ENCODE results near the gene PARD3. TPM values are rescaled to one million over a fixed set of nuclear protein-coding genes. Genes with fewer than 3 reads are reported as not detected.

PARD3 gene
- total and polyA plus RNA-seq, 2 experiments from 2014 or later: 47.2 to 59.7 TPM

- Histone ChIP-seq H3K36me3 (replicated peaks; ENCODE audit: insufficient read depth, low read depth) (no peaks in the 10 kb centered on the region), H3K27me3 (no peaks in the 10 kb centered on the region), H3K79me2 (no peaks in the 10 kb centered on the region), H2AFZ (no peak overlapping the region), H3K9me3 (ENCODE audit: low read depth) (no peaks in the 10 kb centered on the region), H3K4me1 (ENCODE audit: insufficient read depth) (no peaks in the 10 kb centered on the region), H3K27ac (no peak overlapping the region), H4K20me1 (ENCODE audit: insufficient read depth, poor library complexity, severe bottlenecking) (no peaks in the 10 kb centered on the region), H3K9me2 (replicated peaks; ENCODE audit: insufficient read depth) (no peaks in the 10 kb centered on the region), H3K4me3 (no peak overlapping the region), H3K4me2 (no peak overlapping the region)
- no peak for TF ChIP-seq EZH2 (IDR thresholded peaks at IDR 0.05; ENCODE audit: borderline replicate concordance)
- no peak for TF ChIP-seq CTCF (IDR thresholded peaks at IDR 0.05; ENCODE audit: poor library complexity)
- no peak for TF ChIP-seq EZH2phosphoT487 (IDR thresholded peaks at IDR 0.05; ENCODE audit: low read depth, severe bottlenecking, unreplicated experiment)
- DNase-seq (ENCODE audit: low spot score): no peak
These were observed 717.4 kb downstream of the PARD3 start for GRCh38 chr10:34097682-34098081.

GRCh38 chr10:34094961-34095360, 720.1 kb downstream of the PARD3 start:
- DNase-seq (ENCODE audit: low spot score): no peak
- no peaks in the 10 kb centered on the region for H4K20me1 ChIP-seq (ENCODE audit: insufficient read depth, poor library complexity, severe bottlenecking)
- TF ChIP-seq EZH2phosphoT487 (IDR thresholded peaks at IDR 0.05; ENCODE audit: low read depth, severe bottlenecking, unreplicated experiment) (no peak), EZH2 (IDR thresholded peaks at IDR 0.05; ENCODE audit: borderline replicate concordance) (no peak), CTCF (IDR thresholded peaks at IDR 0.05; ENCODE audit: poor library complexity) (no peak)
- H2AFZ ChIP-seq: no peak overlapping the region
- H3K79me2 ChIP-seq: no peaks in the 10 kb centered on the region
- H3K4me2 ChIP-seq: no peak overlapping the region
- H3K9me3 ChIP-seq (ENCODE audit: low read depth): no peaks in the 10 kb centered on the region
- H3K4me3 ChIP-seq: no peak overlapping the region
- H3K27me3 ChIP-seq: no peaks in the 10 kb centered on the region
- no peaks in the 10 kb centered on the region for H3K36me3 ChIP-seq (replicated peaks; ENCODE audit: insufficient read depth, low read depth)
- no peaks in the 10 kb centered on the region for H3K4me1 ChIP-seq (ENCODE audit: insufficient read depth)
- no peaks in the 10 kb centered on the region for H3K9me2 ChIP-seq (replicated peaks; ENCODE audit: insufficient read depth)
- no peak overlapping the region for H3K27ac ChIP-seq

DNA sequence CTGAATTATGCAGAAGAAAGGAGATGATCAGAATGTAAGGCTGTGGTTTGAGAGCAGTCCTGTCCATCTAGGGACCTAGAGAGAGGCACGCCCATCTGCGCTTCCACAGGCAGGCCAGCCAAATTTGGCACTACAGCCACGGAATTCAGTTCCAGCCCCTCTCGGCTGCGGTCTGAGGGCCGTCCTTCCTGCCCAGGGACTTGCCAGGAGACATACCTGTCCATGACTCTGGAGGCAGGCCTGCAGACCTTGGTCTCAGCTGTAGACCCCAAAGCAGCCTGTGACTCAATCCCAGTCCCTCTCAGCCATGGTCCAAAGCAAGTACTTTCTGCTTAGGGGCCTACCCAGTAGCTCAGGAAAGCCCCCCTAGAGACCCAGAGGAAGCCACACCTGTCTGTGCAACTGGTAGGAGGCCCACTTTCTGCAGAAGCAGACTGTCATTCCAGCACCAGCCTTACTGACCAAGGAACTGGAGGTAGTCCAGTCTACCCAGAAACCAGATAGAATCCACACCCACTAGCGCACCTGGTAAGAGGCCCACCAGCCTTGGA, 720.9 kb downstream of the PARD3 start:
- no peak overlapping the region for H2AFZ ChIP-seq
- no peaks in the 10 kb centered on the region for H3K79me2 ChIP-seq
- no peaks in the 10 kb centered on the region for H3K4me1 ChIP-seq (ENCODE audit: insufficient read depth)
- DNase-seq (ENCODE audit: low spot score): no peak
- H3K27ac ChIP-seq: no peak overlapping the region
- no peak overlapping the region for H3K4me3 ChIP-seq
- WGBS (ENCODE audit: low lambda C conversion rate, missing lambda C conversion rate): 86% methylated on average over 7 of the region's 7 CpGs
- no peak overlapping the region for H3K4me2 ChIP-seq
- no peaks in the 10 kb centered on the region for H3K9me3 ChIP-seq (ENCODE audit: low read depth)
- TF ChIP-seq CTCF (IDR thresholded peaks at IDR 0.05; ENCODE audit: poor library complexity) (no peak), EZH2 (IDR thresholded peaks at IDR 0.05; ENCODE audit: borderline replicate concordance) (no peak), EZH2phosphoT487 (IDR thresholded peaks at IDR 0.05; ENCODE audit: low read depth, severe bottlenecking, unreplicated experiment) (no peak)
- H4K20me1 ChIP-seq (ENCODE audit: insufficient read depth, poor library complexity, severe bottlenecking): no peaks in the 10 kb centered on the region
- H3K36me3 ChIP-seq (replicated peaks; ENCODE audit: insufficient read depth, low read depth): no peaks in the 10 kb centered on the region
- no peaks in the 10 kb centered on the region for H3K9me2 ChIP-seq (replicated peaks; ENCODE audit: insufficient read depth)
- no peaks in the 10 kb centered on the region for H3K27me3 ChIP-seq

DNA sequence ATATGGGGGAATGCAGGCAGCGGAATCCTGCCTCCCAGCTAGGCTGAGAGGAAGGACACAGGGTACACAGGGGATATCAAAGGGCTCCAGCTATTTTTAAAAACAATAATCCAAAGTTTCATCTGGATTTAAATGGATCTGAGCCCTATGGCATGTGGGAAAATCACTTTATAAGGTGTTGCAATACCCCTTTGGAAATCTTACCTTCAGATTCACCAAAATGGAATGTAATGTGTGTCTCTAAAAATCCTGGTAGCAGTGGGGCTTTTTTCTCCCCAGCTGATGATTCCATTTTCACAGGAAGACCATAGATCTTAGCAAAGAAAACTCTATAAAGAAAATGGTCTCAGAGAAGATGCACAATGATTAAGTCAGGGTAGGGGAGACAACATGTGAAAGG, 722.2 kb downstream of the PARD3 start:
- H3K79me2 ChIP-seq: no peaks in the 10 kb centered on the region
- no peak overlapping the region for H3K27ac ChIP-seq
- no peaks in the 10 kb centered on the region for H3K27me3 ChIP-seq
- H3K4me1 ChIP-seq (ENCODE audit: insufficient read depth): no peaks in the 10 kb centered on the region
- TF ChIP-seq EZH2phosphoT487 (IDR thresholded peaks at IDR 0.05; ENCODE audit: low read depth, severe bottlenecking, unreplicated experiment): no peak
- no peak for TF ChIP-seq CTCF (IDR thresholded peaks at IDR 0.05; ENCODE audit: poor library complexity)
- TF ChIP-seq EZH2 (IDR thresholded peaks at IDR 0.05; ENCODE audit: borderline replicate concordance): no peak
- no peak overlapping the region for H3K4me2 ChIP-seq
- no peaks in the 10 kb centered on the region for H4K20me1 ChIP-seq (ENCODE audit: insufficient read depth, poor library complexity, severe bottlenecking)
- H3K9me3 ChIP-seq (ENCODE audit: low read depth): no peaks in the 10 kb centered on the region
- H3K9me2 ChIP-seq (replicated peaks; ENCODE audit: insufficient read depth): no peaks in the 10 kb centered on the region
- no peaks in the 10 kb centered on the region for H3K36me3 ChIP-seq (replicated peaks; ENCODE audit: insufficient read depth, low read depth)
- DNase-seq (ENCODE audit: low spot score): no peak
- 88% methylated on average over 1 of the region's 1 CpG for WGBS (ENCODE audit: low lambda C conversion rate, missing lambda C conversion rate)
- no peak overlapping the region for H2AFZ ChIP-seq
- H3K4me3 ChIP-seq: no peak overlapping the region
